AG08396 (cell line): Measurements from ENCODE around the gene GJA1.
"Not testable (repeated sequence)": the region's sequence is repeated elsewhere in the genome, so short reads cannot be mapped to it uniquely, and the experiment has no call there.

Source experiments
- DNase-seq: peaks from one replicate; pipeline ENCODE4 v3.0.0; 2012; ENCODE audit warnings: low spot score, mixed read lengths

Gene GJA1

GRCh38 chr6:121435444-121436069, at the start of gene GJA1:
Gene GJA1 (plus strand): TSS chr6:121435646. CDS start chr6:121446848, 11,202 bp downstream.
- DNase-seq: peak; percentile 71

GRCh38 chr6:121386551-121386950, 48.9 kb upstream of the GJA1 start:
- not testable (repeated sequence) for DNase-seq

DNA sequence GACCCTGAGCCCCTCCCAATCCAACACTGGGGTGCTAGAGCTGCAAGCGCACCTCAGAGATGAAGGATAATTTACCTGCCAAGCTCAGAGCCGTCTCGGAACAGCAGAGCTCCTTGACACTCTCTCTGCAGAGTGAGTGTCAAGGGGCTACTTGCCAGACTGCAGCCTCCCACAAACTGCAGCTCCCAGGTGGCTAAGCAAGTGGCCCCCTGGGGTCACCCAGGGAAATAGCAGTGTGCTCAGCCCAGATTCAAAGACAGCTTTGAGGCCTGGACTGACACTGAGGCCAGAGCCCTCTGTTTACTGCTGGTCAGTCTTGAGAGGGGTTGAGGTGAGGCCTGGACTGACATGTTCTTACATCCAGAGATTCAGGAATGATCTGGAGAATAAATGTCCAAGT, 46.0 kb upstream of the GJA1 start:
- DNase-seq: no peak

GRCh38 chr6:121393731-121394505, 41.5 kb upstream of the GJA1 start:
- DNase-seq: no peak

- DNase-seq: no peak
Measured at GRCh38 chr6:121395736-121396135, 39.7 kb upstream of the GJA1 start.

- DNase-seq: not testable (repeated sequence)
Measured at GRCh38 chr6:121397188-121397587, 38.3 kb upstream of the GJA1 start.

DNA sequence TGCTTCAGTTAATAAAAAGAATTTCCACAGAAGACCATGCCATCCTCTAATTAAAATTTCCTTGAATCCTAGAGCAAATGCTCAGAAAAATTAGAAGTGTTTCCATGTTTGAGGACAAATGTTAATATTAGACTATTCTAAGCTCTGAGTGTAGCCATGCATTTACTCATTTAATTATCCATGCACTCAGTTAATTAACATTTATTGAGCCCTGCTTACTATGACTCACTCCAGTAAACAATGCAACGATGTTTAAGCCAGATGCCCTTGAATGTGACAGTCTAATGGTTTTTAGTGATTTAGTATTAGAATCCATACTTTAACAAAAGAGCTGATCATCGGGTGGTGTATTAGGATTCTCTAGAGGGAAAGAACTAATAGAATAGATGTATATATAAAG, 37.3 kb upstream of the GJA1 start:
- no peak for DNase-seq

GRCh38 chr6:121399966-121400365, 35.5 kb upstream of the GJA1 start:
- DNase-seq: no peak

DNA sequence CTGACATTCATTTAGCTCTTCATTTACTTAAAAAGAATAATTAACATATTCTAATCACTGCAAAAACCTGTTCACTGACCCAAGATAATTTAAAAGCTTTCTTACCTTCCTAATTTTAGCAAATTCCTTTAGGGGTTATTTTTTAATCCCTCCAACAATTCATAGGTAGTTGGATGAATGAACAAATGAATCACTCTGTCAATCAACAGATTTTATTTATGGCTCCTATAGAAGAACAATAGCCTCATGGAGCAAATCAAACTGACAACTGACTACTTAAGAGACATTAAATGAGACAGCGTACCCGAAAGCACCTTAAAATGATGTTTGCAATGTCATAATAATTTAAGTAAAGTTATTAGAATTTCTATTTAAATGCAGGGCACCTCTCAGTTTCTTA, 31.5 kb upstream of the GJA1 start:
- DNase-seq: no peak

- DNase-seq: no peak
Measured at GRCh38 chr6:121405306-121405705, 30.1 kb upstream of the GJA1 start.

GRCh38 chr6:121408321-121408720, 27.1 kb upstream of the GJA1 start:
- no peak for DNase-seq

GRCh38 chr6:121413879-121414278, 21.6 kb upstream of the GJA1 start:
- no peak for DNase-seq

DNA sequence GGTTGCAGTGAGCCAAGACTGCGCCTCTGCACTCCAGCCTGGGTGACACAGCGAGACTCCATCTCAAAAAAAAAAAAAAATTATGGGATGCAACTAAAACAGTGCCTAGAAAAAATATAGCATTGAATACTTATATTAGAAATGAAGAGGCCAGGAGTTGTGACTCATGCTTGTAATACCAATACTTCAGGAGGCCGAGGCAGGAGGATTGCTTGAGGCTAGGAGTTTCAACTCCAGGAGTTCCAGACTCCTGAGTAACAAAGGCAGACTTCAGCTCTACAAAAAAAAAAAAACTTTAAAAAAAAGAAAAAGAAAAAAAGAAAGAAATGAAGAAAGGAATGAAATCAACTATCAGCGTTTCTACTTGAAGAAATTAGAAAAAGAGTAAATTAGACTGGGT, 17.1 kb upstream of the GJA1 start:
- DNase-seq: no peak

DNA sequence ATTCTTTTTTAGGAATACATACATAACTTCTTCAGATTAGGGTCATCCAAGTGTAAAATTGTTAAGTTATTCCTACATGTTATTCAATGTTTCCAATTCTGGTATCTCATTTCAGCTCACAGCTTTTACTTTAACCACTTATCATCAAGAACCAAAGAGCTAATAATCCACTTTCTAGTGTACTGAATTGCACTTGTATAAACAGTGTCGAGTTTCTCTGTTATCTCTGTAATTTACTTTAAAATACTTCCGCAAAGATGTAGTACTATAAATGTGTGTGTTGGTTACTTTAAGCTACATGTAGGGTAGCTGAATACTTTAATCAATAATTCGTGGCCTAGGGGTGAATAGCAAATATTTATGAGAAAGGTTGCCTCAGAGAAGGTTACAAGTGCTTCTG, 8.8 kb upstream of the GJA1 start:
- DNase-seq: no peak

DNA sequence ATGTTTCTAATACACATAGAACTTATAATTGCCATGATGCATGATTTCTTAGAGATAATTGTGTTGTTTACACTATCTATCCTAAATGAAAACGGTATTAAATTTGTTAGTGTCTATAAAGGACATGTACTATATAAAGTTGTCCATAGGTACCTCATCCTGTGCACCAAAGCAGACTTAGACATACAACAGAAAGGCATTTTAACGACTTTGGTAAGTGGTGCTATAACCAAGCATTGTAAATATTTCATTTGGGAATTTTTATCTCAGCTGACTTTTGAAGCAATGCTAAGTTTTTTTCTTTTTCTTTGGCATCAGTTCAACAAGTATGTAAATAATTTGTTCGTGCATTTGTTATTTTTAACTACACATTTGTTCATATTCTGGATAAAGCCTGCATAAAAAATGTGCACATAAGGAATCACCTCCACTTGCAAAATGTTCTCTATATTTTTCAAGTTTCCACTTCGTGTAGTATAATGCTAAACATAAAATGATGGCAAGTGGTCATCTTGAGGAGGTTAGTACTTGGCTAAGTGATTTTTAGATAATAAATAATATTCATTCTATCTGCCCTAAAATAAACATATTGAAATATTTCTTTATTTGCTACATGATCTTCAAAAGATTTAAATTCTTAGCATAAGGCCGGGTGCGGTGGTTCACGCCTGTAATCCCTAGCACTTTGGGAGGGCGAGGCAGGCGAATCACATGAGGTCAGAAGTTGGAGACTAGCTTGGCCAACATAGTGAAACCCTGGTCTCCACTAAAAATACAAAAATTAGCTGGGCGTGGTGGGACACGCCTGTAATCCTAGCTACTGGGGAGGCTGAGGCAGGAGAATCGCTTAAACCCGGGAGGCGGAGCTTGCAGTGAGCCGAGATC, 6.3 kb upstream of the GJA1 start:
- no peak for DNase-seq

DNA sequence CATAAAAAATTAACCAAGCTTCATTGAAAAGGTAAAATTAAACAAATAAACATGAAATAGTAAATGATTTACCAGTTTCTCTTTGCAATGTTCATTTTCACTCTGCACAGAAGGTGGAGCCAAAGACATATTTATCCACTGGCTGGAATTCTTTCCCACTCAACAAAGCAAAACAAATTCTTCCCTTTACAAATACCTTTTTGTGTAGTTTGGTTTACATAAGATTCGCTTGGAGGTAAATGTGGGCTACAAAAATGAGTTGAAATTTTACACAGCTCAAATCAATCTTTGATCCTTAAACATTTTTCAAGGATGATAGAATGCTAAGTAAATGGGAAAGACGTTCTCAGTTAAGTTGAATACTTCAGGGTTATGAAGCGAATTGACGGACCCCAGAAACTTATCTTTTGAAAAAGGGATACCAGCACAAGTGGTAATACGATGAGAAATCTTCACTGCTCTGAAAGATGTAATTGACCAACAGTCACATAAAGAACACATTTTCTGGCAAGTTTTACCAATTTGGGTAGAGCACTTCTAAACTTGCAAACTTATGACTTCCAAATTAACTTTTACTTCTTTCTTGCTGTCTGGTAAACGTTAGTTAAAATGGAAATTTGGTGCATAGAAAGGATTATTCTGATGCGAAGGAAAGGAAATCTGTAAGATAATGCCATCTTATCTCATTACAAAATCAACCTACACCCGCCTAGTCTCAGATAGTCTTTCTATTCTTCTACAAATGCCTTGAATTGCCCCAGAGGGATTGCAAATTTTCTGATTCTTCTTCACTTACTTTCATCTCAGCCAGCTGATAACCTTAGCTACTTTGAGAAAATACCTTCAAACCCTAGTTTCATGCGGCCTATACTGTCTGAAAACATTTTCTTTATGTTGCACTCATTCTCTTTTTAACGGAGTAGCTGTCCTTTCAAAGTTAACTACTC, 4.7 kb upstream of the GJA1 start:
- peak; percentile 34 for DNase-seq

GRCh38 chr6:121431776-121432175, 3.7 kb upstream of the GJA1 start:
- DNase-seq: not testable (repeated sequence)

DNA sequence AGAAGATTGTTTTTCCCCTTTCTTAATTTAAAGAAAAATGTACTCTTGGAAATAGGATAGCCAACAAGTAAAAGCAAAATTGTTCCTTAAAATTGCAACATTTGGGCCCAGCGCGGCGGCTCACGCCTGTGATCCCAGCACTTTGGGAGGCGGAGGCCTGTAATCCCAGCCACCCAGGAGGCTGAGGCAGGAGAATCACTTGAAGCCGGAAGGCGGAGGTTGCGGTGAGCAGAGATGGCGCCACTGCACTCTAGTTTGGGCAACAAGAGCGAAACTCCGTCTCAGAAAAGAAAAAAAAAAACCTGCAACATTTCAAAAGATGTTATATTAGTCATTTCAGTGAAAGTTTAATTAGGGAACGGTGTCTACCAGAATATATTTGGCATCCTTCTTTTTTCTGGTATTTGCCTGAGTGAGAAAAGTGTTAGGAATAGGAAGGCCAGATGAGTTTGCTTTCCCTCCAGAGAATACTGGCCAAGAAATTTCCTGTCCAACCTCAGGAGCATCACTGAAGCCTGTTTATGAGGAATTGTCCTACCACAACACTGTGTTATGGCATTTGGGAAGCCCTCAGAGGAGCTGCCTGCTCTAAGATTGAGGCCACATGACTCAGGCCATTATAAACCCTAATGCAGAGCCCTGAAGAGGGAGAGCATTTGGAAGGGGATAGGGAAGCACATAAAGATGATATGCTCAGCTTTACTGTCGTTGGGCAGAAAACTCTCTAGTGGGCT, 1.2 kb upstream of the GJA1 start:
- DNase-seq: no peak

DNA sequence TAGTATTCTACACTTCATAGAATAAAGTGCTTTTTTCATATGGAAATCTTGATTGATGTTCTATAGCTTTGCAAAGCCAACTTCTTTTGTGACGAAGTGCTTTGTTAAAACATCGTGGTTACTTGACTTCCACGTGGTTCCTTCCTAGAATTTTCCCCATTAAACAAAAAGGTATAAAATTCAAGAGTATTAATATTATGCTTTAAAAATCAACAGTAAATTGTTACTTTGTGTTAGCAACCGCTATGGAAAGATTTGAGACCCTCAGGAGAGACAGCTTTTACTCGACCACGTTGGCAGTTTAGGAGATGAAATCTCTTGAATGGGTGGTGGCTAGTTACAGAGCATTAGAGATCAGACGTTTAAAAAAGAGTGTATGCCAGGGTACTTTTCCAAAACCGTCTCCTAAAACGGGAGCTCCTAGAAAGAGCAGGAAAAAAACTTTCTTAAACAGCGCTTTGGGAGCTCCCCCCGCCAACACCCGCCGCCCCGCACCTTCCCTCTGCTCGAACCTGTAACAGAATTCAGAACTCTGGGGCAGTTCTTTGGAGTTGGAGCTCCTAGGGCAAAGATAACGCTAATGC, 920 bp downstream of the GJA1 start:
- DNase-seq: no peak
